H1 (cell line): ENCODE results near the gene SIK2. TPM values are rescaled to one million over a fixed set of nuclear protein-coding genes. Genes with fewer than 3 reads are reported as not detected.

Experiments used
- CTCF ChIA-PET: fragments of 300-600 bp; sonication (Branson Sonifier 250); formaldehyde crosslinking; loops from one replicate; lab custom pipeline; 2021; ENCODE audit not compliant: partially characterized antibody; lab: Charles Lee
- POLR2A ChIA-PET: fragments of 300-600 bp; sonication (Branson Sonifier 250); formaldehyde crosslinking; loops from one replicate; lab custom pipeline; 2021; ENCODE audit warnings: inconsistent platforms; ENCODE audit not compliant: partially characterized antibody; lab: Charles Lee
- DNase-seq, 2 experiments: peaks; one replicate each; pipeline versions ENCODE4 v3.0.0 to v3.0.0-alpha.2; 2010 to 2022; ENCODE audit warnings: low spot score in 2 of 2, low read depth in 1 of 2, mixed read lengths in 1 of 2
- FAIRE-seq: peaks from 2 replicates; lab custom pipeline; 2011; peaks lifted over from hg19 to GRCh38; lab: Jason Lieb, UNC
- H2AFZ ChIP-seq: 2 replicates; pipeline ENCODE4 v1.8.1; 2012; ENCODE audit warnings: low read length, inconsistent platforms
- H2AK5ac ChIP-seq: 2 replicates; pipeline ENCODE4 v1.6.1; 2013; ENCODE audit warnings: low read depth, low read length
- H2BK120ac ChIP-seq: replicated peaks from 2 replicates; pipeline ENCODE3; 2013; ENCODE audit warnings: low read depth, low read length, inconsistent platforms
- H2BK12ac ChIP-seq: 2 replicates; pipeline ENCODE4 v1.6.1; 2013; ENCODE audit warnings: low read depth, low read length
- H2BK15ac ChIP-seq: 2 replicates; pipeline ENCODE4 v1.6.1; 2013; ENCODE audit warnings: low read length
- H2BK20ac ChIP-seq: 2 replicates; pipeline ENCODE4 v1.6.1; 2013; ENCODE audit warnings: low read length
- H2BK5ac ChIP-seq: 2 replicates; pipeline ENCODE4 v1.6.1; 2013; ENCODE audit warnings: low read depth, low read length
- H3K14ac ChIP-seq: 2 replicates; pipeline ENCODE4 v1.6.1; 2013; ENCODE audit warnings: inconsistent platforms; ENCODE audit not compliant: insufficient read length
- H3K18ac ChIP-seq: 2 replicates; pipeline ENCODE4 v1.6.1; 2013; ENCODE audit warnings: low read length; ENCODE audit errors: extremely low read depth
- H3K23ac ChIP-seq: 2 replicates; pipeline ENCODE4 v1.6.1; 2013; ENCODE audit warnings: inconsistent platforms; ENCODE audit not compliant: insufficient read length
- H3K23me2 ChIP-seq: 2 replicates; pipeline ENCODE4 v1.6.1; 2013; ENCODE audit warnings: low read depth, low read length
- H3K27ac ChIP-seq: 2 replicates; pipeline ENCODE4 v1.6.1; 2011; ENCODE audit warnings: low read depth, low read length, inconsistent platforms
- H3K27me3 ChIP-seq, 4 experiments: replicated peaks in 1 of 4; 1 replicate in 1 of 4; 2 replicates in 3 of 4; pipeline versions ENCODE4 v1.6.1 to v1.8.1; 2011 to 2013; ENCODE audit warnings: low read length in 3 of 4, mild to moderate bottlenecking in 3 of 4, inconsistent platforms in 2 of 4, mixed read lengths in 2 of 4, moderate library complexity in 1 of 4; ENCODE audit not compliant: control insufficient read depth in 3 of 4, insufficient read depth in 3 of 4; ENCODE audit errors: extremely low read depth in 1 of 4
- H3K36me3 ChIP-seq, 4 experiments: 2 replicates each; pipeline versions ENCODE4 v1.6.1 to v1.8.1; 2011 to 2013; ENCODE audit warnings: mild to moderate bottlenecking in 4 of 4, low read length in 3 of 4, moderate library complexity in 2 of 4, control low read depth in 1 of 4, inconsistent platforms in 1 of 4; ENCODE audit not compliant: insufficient read depth in 4 of 4, control insufficient read depth in 2 of 4
- H3K4ac ChIP-seq: replicated peaks from 2 replicates; pipeline ENCODE3; 2013; ENCODE audit warnings: low read length, low read depth, mixed read lengths, inconsistent platforms; ENCODE audit not compliant: insufficient read length
- H3K4me1 ChIP-seq, 4 experiments: replicated peaks in 1 of 4; 1 replicate in 1 of 4; 2 replicates in 3 of 4; pipeline versions ENCODE4 v1.6.1 to v1.8.1; 2011 to 2013; ENCODE audit warnings: low read length in 3 of 4, inconsistent platforms in 2 of 4, mixed read lengths in 1 of 4; ENCODE audit not compliant: insufficient read depth in 4 of 4, control insufficient read depth in 3 of 4
- H3K4me2 ChIP-seq, 2 experiments: 2 replicates each; pipeline versions ENCODE4 v1.6.1 to v1.8.1; 2011 to 2013; ENCODE audit warnings: low read depth in 2 of 2, low read length in 2 of 2, control low read depth in 1 of 2, inconsistent platforms in 1 of 2, mild to moderate bottlenecking in 1 of 2; ENCODE audit not compliant: insufficient read depth in 1 of 2
- H3K4me3 ChIP-seq, 4 experiments: fragments of 200-600, 300-600 bp in 1 of 4; sonication (generic), shearing (Covaris generic), sonication (Bioruptor Twin) in 1 of 4; 2 replicates each; pipeline versions ENCODE4 v1.5.1 to v1.8.1; 2011 to 2016; ENCODE audit warnings: low read length in 4 of 4, low read depth in 3 of 4, control low read depth in 2 of 4, inconsistent platforms in 2 of 4, mild to moderate bottlenecking in 2 of 4, mixed read lengths in 1 of 4, moderate library complexity in 1 of 4; ENCODE audit not compliant: insufficient read depth in 2 of 4; ENCODE audit errors: extremely low read depth in 1 of 4
- H3K56ac ChIP-seq: replicated peaks from 2 replicates; pipeline ENCODE3; 2013; ENCODE audit warnings: low read depth, mild to moderate bottlenecking, mixed read lengths, low read length, inconsistent platforms; ENCODE audit not compliant: insufficient read length
- H3K79me1 ChIP-seq: 2 replicates; pipeline ENCODE4 v1.6.1; 2013; ENCODE audit warnings: low read depth, low read length, control low read depth
- H3K79me2 ChIP-seq, 2 experiments: 2 replicates each; pipeline versions ENCODE4 v1.6.1 to v1.8.1; 2012 to 2013; ENCODE audit warnings: low read length in 2 of 2, mild to moderate bottlenecking in 2 of 2, inconsistent platforms in 1 of 2; ENCODE audit not compliant: insufficient read depth in 2 of 2, control insufficient read depth in 1 of 2
- H3K9ac ChIP-seq, 4 experiments: replicated peaks in 1 of 4; 1 replicate in 1 of 4; 2 replicates in 3 of 4; pipeline versions ENCODE4 v1.6.1 to v1.8.1; 2011 to 2013; ENCODE audit warnings: low read depth in 3 of 4, low read length in 3 of 4, control low read depth in 2 of 4, mild to moderate bottlenecking in 2 of 4, moderate library complexity in 2 of 4, inconsistent platforms in 1 of 4; ENCODE audit errors: extremely low read depth in 1 of 4
- H3K9me3 ChIP-seq, 2 experiments: 2 replicates each; pipeline versions ENCODE4 v1.6.1 to v1.8.1; 2012 to 2013; ENCODE audit warnings: mild to moderate bottlenecking in 2 of 2, moderate library complexity in 2 of 2, control low read depth in 1 of 2, inconsistent platforms in 1 of 2, low read depth in 1 of 2, low read length in 1 of 2, mixed read lengths in 1 of 2; ENCODE audit not compliant: insufficient read depth in 2 of 2
- H4K20me1 ChIP-seq, 2 experiments: replicated peaks in 1 of 2; 2 replicates each; pipeline versions ENCODE3 to v1.8.1; 2011 to 2013; ENCODE audit warnings: inconsistent platforms in 2 of 2, low read length in 2 of 2, mild to moderate bottlenecking in 1 of 2; ENCODE audit not compliant: insufficient read depth in 2 of 2, control insufficient read depth in 1 of 2
- H4K5ac ChIP-seq: 2 replicates; pipeline ENCODE4 v1.6.1; 2013; ENCODE audit warnings: low read length, low read depth, mixed read lengths, inconsistent platforms; ENCODE audit not compliant: insufficient read length
- H4K8ac ChIP-seq: 2 replicates; pipeline ENCODE4 v1.8.0; 2013; ENCODE audit warnings: mild to moderate bottlenecking, moderate library complexity, low read length, inconsistent platforms; ENCODE audit not compliant: insufficient read depth; ENCODE audit errors: extremely low read depth
- H4K91ac ChIP-seq: replicated peaks from 2 replicates; pipeline ENCODE3; 2013; ENCODE audit warnings: low read length, mixed read lengths, inconsistent platforms; ENCODE audit not compliant: insufficient read length
- E2F6 ChIP-seq: IDR thresholded peaks from 2 replicates; pipeline ENCODE4 v1.6.1; 2012; ENCODE audit warnings: inconsistent platforms
- GABPA ChIP-seq: IDR thresholded peaks from 2 replicates; pipeline ENCODE4 v1.6.1; 2011; ENCODE audit warnings: mild to moderate bottlenecking, low read length, moderate library complexity, borderline replicate concordance; ENCODE audit not compliant: insufficient read depth
- TAF7 ChIP-seq: optimal IDR thresholded peaks from 2 replicates; pipeline ENCODE3; 2011; ENCODE audit warnings: low read depth, mild to moderate bottlenecking, inconsistent platforms, low read length, moderate library complexity, borderline replicate concordance
- WGBS, 2 experiments: shearing (Covaris generic) in 1 of 2; methylation state at CpG; one replicate each; pipeline versions ENCODE4 v1.1.6 to v1.1.7; 2013 to 2015; ENCODE audit warnings: low lambda C conversion rate in 2 of 2, mixed read lengths in 2 of 2, inconsistent platforms in 1 of 2, low coverage in 1 of 2, missing lambda C conversion rate in 1 of 2; ENCODE audit not compliant: insufficient replicate concordance in 2 of 2, insufficient coverage in 1 of 2, insufficient read length in 1 of 2; ENCODE audit errors: extremely low coverage in 1 of 2, missing lambda C conversion rate in 1 of 2; 5-methylcytosine and 5-hydroxymethylcytosine counted together
- polyA plus RNA-seq, 7 experiments: library from polyadenylated mRNA; depleted of rRNA in 3 of 7; stranded (reverse) in 5 of 7; unstranded in 2 of 7; fragments of >200 nt in 5 of 7; fragments of 200-250 nt in 2 of 7; gene quantifications; 1 replicate in 5 of 7; 2 replicates in 1 of 7; 4 replicates in 1 of 7; pipeline versions ENCODE4 v1.2.1 to v1.2.3, GENCODE V29; 2011 to 2013; ENCODE audit warnings: missing spikeins in 2 of 7, mixed read lengths in 2 of 7
- total RNA-seq: library from RNA; stranded (reverse); fragmentation: NEBNext Ultra II Directional; extraction: Animal tissue kit (Norgen Biotek cat#: 25700); gene quantifications from 2 replicates; pipeline ENCODE4 v1.2.1, GENCODE V29; 2021

SIK2 gene
- total and polyA plus RNA-seq, 2 of the 8 experiments (the other 6 are each of a cell fraction or from before 2014, with no cell fraction given): 8.8 to 11.2 TPM

DNA sequence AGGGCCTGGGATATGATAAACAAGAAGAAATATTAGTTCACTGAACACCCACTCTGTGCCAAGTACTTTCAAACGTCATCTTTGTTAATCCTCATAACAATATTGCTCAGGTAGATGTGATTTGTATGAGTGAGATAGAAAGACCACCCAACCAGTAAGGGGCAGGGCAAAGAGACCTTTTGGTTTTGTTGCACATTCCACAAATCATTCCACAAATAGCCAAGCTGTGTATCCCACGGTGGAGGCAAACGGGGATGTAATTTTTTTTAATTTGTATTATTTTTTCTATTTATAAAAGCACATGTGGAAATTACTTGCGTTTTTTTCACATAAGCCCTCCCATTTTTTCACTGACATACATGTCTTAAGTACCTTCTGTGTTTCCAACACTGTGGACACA is 32.8 kb upstream of the SIK2 start:
- H2AK5ac ChIP-seq: no peak overlapping the region
- no peak for DNase-seq

More for the DNA sequence above, 32.8 kb upstream of the SIK2 start:
- H4K5ac ChIP-seq: no peak overlapping the region
- H3K9ac ChIP-seq: no peak overlapping the region
- no peak overlapping the region for H3K4me2 ChIP-seq
- no peak overlapping the region for H2BK15ac ChIP-seq
- H4K20me1 ChIP-seq: no peaks in the 10 kb centered on the region
- H3K4me1 ChIP-seq: no peaks in the 10 kb centered on the region; a peak in 1 of 7 replicates
- no peaks in the 10 kb centered on the region for H3K9me3 ChIP-seq
- ChIA-PET CTCF (interaction anchor here (0.9 to 1.5 kb wide), 2 partner anchors 115 to 221 kb away, joined by 3 read pairs; no protein-coding TSS in a partner anchor), POLR2A (interaction anchor here (1.0 kb wide), 1 partner anchor 208 kb away, joined by 4 read pairs; no protein-coding TSS in a partner anchor)
- H3K23ac ChIP-seq: no peak overlapping the region
- no peak overlapping the region for H2BK5ac ChIP-seq
- H2BK120ac ChIP-seq: no peak overlapping the region
- no peak overlapping the region for H4K91ac ChIP-seq
- H3K27ac ChIP-seq: no peak overlapping the region
- no peaks in the 10 kb centered on the region for H3K23me2 ChIP-seq
- no peak overlapping the region for H3K4ac ChIP-seq
- H3K4me3 ChIP-seq: no peak overlapping the region
- no peak overlapping the region for H3K14ac ChIP-seq
- H3K79me1 ChIP-seq: no peaks in the 10 kb centered on the region
- TF ChIP-seq GABPA: no peak
- no peak for TF ChIP-seq TAF7
- TF ChIP-seq E2F6: no peak
- H3K18ac ChIP-seq: no peak overlapping the region
- H3K27me3 ChIP-seq: no peaks in the 10 kb centered on the region
- no peaks in the 10 kb centered on the region for H3K79me2 ChIP-seq
- H2BK12ac ChIP-seq: no peak overlapping the region
- 86% methylated on average over 4 of the region's 4 CpGs; no CpG with 5 or more reads in 1 of the 2 experiments for WGBS, 2 experiments
- FAIRE-seq: no peak
- H2AFZ ChIP-seq: no peak overlapping the region
- H2BK20ac ChIP-seq: no peak overlapping the region
- H3K36me3 ChIP-seq: no peaks in the 10 kb centered on the region
- no peak overlapping the region for H3K56ac ChIP-seq
- H4K8ac ChIP-seq: no peak overlapping the region
